Right lobe of liver (tissue), 4 donors: ENCODE data around the gene KCNJ16.

Experiments
- POLR2A ChIP-seq: fragments of 450-650 bp; IDR thresholded peaks from one replicate; pipeline ENCODE4 v1.6.1; 2017; ENCODE audit warnings: antibody characterized with exemption, mild to moderate bottlenecking
- TF ChIP-seq, protein P1 (sequence below), 4 donors: fragments of 200-600 bp in 3 of 4; fragments of 450-650 bp in 1 of 4; IDR thresholded peaks; one replicate each; pipeline versions ENCODE4 v1.5.1 to v1.8.0; 2016 to 2022; ENCODE audit warnings: antibody characterized with exemption in 4 of 4, mild to moderate bottlenecking in 2 of 4
- donor health status: DM: no; HTN: no; CAD: no.
- donor health status: DM: no; HTN: no; CAD: no.
- donor health status: DM: no; HTN: yes; CAD: no.

DNA sequence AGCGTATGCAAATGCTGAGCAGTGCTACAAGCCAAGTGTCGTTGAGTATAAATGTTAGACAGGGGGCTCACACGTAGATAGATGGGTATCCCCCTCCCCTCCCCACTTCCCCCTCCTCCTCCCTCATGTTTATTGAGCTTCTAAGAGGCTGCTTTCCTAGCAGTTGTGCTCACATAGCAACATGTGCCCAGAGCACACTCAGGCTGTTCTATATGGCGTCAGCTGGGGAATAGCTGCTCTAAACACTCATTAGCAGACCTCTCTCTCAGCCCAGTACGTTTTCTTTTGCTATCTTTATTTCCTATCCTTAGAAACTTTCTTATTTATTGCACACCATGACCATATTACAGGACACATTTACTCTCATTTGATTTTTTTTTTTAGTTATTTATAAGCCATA, 96.1 kb downstream of the KCNJ16 start:
- TF ChIP-seq, protein P1, sequence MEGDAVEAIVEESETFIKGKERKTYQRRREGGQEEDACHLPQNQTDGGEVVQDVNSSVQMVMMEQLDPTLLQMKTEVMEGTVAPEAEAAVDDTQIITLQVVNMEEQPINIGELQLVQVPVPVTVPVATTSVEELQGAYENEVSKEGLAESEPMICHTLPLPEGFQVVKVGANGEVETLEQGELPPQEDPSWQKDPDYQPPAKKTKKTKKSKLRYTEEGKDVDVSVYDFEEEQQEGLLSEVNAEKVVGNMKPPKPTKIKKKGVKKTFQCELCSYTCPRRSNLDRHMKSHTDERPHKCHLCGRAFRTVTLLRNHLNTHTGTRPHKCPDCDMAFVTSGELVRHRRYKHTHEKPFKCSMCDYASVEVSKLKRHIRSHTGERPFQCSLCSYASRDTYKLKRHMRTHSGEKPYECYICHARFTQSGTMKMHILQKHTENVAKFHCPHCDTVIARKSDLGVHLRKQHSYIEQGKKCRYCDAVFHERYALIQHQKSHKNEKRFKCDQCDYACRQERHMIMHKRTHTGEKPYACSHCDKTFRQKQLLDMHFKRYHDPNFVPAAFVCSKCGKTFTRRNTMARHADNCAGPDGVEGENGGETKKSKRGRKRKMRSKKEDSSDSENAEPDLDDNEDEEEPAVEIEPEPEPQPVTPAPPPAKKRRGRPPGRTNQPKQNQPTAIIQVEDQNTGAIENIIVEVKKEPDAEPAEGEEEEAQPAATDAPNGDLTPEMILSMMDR (IDR thresholded peaks at IDR 0.05) = no peak
- no peak for TF ChIP-seq POLR2A
